GM08714 (cell line): ENCODE data around the gene GADD45B.

Experiments
- H3K4me3 ChIP-seq: fragments of 200-500 bp; sonication (Bioruptor generic); 2 replicates; pipeline ENCODE4 v1.5.1; 2014; ENCODE audit warnings: mild to moderate bottlenecking, low read length, inconsistent platforms
- ZNF274 ChIP-seq: IDR thresholded peaks from 2 replicates; pipeline ENCODE4 v1.6.1; 2012; ENCODE audit warnings: mild to moderate bottlenecking, low read depth, low read length

The GADD45B gene

GRCh38 chr19:2436926-2437325 is 39.0 kb upstream of the GADD45B start:
- no peak overlapping the region for H3K4me3 ChIP-seq
- TF ChIP-seq ZNF274, result no peak

GRCh38 chr19:2438178-2438577 is 37.7 kb upstream of the GADD45B start:
- TF ChIP-seq ZNF274, result no peak
- H3K4me3 ChIP-seq, result no peak overlapping the region

- TF ChIP-seq ZNF274, result no peak
- H3K4me3 ChIP-seq, result no peak overlapping the region
These were observed 35.4 kb upstream of the GADD45B start for GRCh38 chr19:2440515-2440914.

- H3K4me3 ChIP-seq, result no peak overlapping the region
These were observed 34.7 kb upstream of the GADD45B start for GRCh38 chr19:2441096-2441752.

DNA sequence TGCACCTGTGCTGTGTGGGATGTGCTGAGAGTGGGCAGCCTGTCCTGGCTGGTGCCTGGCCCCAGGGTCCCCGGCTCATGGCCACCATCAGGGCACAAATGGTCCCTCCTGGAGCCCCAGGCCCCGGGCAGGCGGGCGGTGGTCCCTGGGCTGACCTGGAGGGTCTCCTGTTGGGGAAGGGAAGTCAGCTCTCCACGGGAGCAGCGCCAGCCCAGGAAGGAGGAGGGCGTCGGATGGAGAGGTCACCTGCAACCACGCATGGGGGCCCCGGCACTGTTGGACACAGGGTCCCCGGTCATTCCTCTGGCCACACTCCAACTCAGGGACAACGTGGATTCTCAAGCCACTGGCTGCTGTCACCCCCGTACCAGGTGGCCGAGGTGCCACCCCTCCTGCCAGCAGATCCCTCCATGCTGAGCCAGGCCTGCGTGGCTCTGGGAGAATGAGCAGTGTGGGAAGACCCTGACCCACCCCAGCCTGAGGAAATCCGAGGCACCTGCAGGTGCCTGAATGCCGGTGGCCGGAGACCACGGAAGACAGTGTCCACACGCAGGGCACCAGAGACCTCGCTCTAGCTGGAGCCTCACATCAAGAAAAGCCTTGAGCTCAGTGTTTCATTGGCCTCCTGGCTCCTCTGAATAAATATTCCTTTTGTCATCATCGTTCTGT is 32.7 kb upstream of the GADD45B start:
- TF ChIP-seq ZNF274, result no peak
- no peak overlapping the region for H3K4me3 ChIP-seq

More at GRCh38 chr19:2441096-2441752, 34.7 kb upstream of the GADD45B start:
- no peak for TF ChIP-seq ZNF274

DNA sequence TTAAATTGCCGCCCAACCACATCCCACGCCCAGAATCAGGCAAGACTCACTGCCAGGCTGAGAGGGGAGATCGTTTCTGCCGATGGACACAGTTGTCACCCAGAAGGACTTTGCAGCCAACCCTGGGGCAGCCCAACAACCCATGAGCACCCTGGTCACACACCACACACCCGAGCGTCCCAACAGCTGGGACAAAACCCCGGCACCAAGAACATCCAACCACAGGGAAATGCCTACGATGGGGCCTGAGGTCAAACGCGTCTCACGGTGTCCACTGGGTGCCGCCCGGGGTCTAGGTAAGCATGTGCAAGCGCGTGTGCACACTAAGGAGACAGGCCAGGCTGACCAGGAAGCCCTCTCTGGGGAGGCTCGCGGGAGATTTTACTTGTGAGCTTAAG is 32.1 kb upstream of the GADD45B start:
- no peak for TF ChIP-seq ZNF274
- H3K4me3 ChIP-seq, result no peak overlapping the region

GRCh38 chr19:2444251-2445002 is 31.5 kb upstream of the GADD45B start:
- no peak overlapping the region for H3K4me3 ChIP-seq
- no peak for TF ChIP-seq ZNF274

DNA sequence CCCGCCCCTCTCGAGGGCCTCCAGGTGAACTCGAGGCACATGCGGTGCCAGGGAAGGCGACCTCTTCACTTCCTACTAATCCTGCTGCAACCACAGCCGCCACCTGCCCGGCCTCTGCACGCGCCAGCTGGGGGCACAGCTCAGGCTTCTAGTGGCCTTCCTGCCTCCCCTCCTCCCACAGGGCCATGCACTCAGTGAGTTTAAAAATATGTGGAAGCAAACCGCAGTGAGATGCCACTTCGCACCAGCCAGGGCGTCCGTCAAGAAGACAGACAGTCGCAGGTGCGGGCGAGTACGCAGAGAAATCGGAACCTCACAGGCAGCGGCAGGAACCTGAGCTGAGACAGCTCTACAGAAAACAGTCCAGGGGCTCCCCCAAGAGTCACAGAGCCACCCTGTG is 29.5 kb upstream of the GADD45B start:
- no peak overlapping the region for H3K4me3 ChIP-seq
- no peak for TF ChIP-seq ZNF274

GRCh38 chr19:2449019-2449418 is 26.9 kb upstream of the GADD45B start:
- no peak overlapping the region for H3K4me3 ChIP-seq
- no peak for TF ChIP-seq ZNF274

DNA sequence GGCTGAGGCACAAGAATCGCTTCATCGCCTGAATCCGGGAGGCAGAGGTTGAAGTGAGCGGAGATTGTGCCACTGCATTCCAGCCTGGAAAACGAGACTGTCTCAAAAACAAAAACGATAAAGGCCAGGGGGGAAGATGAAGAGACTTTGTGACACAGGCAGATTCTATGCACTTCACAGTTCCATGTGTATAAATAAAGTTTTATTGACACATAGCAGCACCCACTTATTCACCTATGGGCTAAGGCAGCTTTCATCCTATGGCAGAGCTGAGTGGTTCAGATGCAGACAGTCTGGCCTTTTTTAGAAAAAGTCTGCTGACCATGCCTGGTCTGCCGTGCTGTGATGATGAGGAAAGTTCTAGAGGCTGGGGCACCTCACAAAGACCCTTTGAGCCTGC is 24.8 kb upstream of the GADD45B start:
- no peak overlapping the region for H3K4me3 ChIP-seq
- no peak for TF ChIP-seq ZNF274

DNA sequence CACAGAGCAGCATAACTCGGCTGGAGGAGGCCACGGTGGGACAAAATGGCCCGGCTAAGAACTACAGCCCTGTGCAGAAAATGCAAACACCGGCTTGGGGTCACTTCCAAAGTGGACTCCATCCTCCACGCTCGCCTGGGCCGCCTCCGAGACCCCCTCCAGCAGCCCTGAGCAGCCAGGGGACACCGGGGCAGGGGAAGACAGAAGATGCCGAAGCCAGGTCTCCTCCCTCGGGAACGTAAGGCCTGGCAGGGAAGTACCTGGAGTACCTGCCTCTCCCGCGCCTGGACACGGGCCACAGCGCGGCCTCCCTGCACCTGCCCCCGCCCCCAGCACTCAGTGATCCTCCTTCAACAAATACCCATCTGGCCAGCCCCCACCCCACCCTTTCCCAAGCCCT is 24.2 kb upstream of the GADD45B start:
- no peak for TF ChIP-seq ZNF274
- no peak overlapping the region for H3K4me3 ChIP-seq

DNA sequence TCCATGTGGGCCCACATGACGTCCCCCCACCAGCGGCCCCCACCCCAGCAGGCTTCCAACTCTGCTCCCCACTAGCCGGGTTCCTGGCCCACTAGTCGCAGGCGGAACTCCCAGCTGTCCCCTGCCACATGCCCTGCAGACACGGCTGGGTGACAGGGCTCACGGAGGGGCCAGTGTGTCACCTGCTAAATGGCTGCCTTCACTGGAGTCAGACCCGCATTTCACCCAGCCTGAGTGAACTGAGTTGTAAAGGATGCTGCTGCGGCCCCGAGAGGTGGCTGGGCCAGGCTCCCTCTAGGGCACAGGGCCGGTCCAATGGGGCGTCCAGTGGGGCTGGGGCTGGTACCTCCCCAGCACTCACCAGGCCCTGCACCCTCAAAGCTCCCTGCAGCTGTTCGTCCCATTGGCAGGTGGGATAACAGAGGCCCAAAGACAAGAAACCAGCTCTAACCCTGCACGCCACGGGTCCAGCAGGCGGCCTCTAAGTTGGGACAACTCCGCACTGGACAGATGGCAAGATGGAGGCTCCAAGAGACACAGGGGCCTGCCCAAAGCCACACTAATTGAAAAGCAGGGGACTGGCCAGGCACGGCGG is 22.4 kb upstream of the GADD45B start:
- TF ChIP-seq ZNF274, result no peak
- H3K4me3 ChIP-seq, result no peak overlapping the region

- H3K4me3 ChIP-seq, result no peak overlapping the region
- no peak for TF ChIP-seq ZNF274
These were observed 21.5 kb upstream of the GADD45B start for GRCh38 chr19:2454199-2454961.
